Neural progenitor cell (in vitro differentiated cells): Measurements from ENCODE around the gene ARHGAP31. TPM values are rescaled to one million over a fixed set of nuclear protein-coding genes. Genes with fewer than 3 reads are reported as not detected.
"Not testable (repeated sequence)": the region's sequence is repeated elsewhere in the genome, so short reads cannot be mapped to it uniquely, and the experiment has no call there.

Experiments used
- DNase-seq: peaks from one replicate; pipeline ENCODE4 v3.0.0-alpha.2; 2016; ENCODE audit warnings: low spot score
- H2AFZ ChIP-seq: fragments of 200-600 bp; sonication (generic); replicated peaks from 2 replicates; pipeline ENCODE4 v1.6.1; 2016; ENCODE audit warnings: antibody characterized with exemption
- H3F3A ChIP-seq: fragments of 200-600 bp; sonication (generic); 2 replicates; pipeline ENCODE4 v1.6.1; 2016; ENCODE audit warnings: antibody characterized with exemption, low read depth
- H3K27ac ChIP-seq: fragments of 200-600 bp; sonication (generic); 2 replicates; pipeline ENCODE4 v1.5.1; 2016; ENCODE audit warnings: mild to moderate bottlenecking
- H3K27me3 ChIP-seq: fragments of 200-600 bp; sonication (generic); 2 replicates; pipeline ENCODE4 v1.6.1; 2016; ENCODE audit warnings: mild to moderate bottlenecking, moderate library complexity
- H3K36me3 ChIP-seq: fragments of 200-600 bp; sonication (generic); 2 replicates; pipeline ENCODE4 v1.5.1; 2016
- H3K4me1 ChIP-seq: fragments of 200-600 bp; sonication (generic); 2 replicates; pipeline ENCODE4 v1.6.1; 2016; ENCODE audit warnings: mixed run types
- H3K4me2 ChIP-seq: fragments of 200-600 bp; sonication (generic); 2 replicates; pipeline ENCODE4 v1.6.1; 2016
- H3K4me3 ChIP-seq: fragments of 200-600 bp; sonication (generic); 2 replicates; pipeline ENCODE4 v1.5.1; 2016
- H3K79me2 ChIP-seq: fragments of 200-600 bp; sonication (generic); 2 replicates; pipeline ENCODE4 v1.6.1; 2016; ENCODE audit warnings: low read depth
- H3K9ac ChIP-seq: fragments of 200-600 bp; sonication (generic); 2 replicates; pipeline ENCODE4 v1.6.1; 2016
- H3K9me3 ChIP-seq: fragments of 200-600 bp; sonication (generic); 2 replicates; pipeline ENCODE4 v1.5.1; 2016; ENCODE audit warnings: low read depth
- H4K20me1 ChIP-seq: fragments of 200-600 bp; sonication (generic); 2 replicates; pipeline ENCODE4 v1.6.1; 2016; ENCODE audit warnings: low read depth
- H3K27ac Mint-ChIP-seq: 3 replicates; pipeline ENCODE4 v1.8.0; 2021; ENCODE audit warnings: mixed read lengths
- H3K27me3 Mint-ChIP-seq: 2 replicates; pipeline ENCODE4 v1.8.0; 2022; ENCODE audit warnings: low read depth, mild to moderate bottlenecking, inconsistent platforms, moderate library complexity, mixed read lengths; ENCODE audit not compliant: insufficient read depth
- H3K36me3 Mint-ChIP-seq: 3 replicates; pipeline ENCODE4 v1.8.0; 2021; ENCODE audit warnings: mixed read lengths
- H3K4me1 Mint-ChIP-seq: 3 replicates; pipeline ENCODE4 v1.8.0; 2021; ENCODE audit warnings: mixed read lengths
- H3K4me3 Mint-ChIP-seq: 3 replicates; pipeline ENCODE4 v1.8.0; 2021; ENCODE audit warnings: mild to moderate bottlenecking, moderate library complexity, mixed read lengths
- H3K9me3 Mint-ChIP-seq: 3 replicates; pipeline ENCODE4 v1.8.0; 2020; ENCODE audit warnings: mixed read lengths
- CTCF ChIP-seq: fragments of 200-600 bp; sonication (generic); IDR thresholded peaks from 2 replicates; pipeline ENCODE4 v1.5.1; 2017; ENCODE audit warnings: antibody characterized with exemption, mild to moderate bottlenecking
- EZH2 ChIP-seq: fragments of 200-600 bp; sonication (generic); IDR thresholded peaks from 2 replicates; pipeline ENCODE4 v1.6.1; 2017; ENCODE audit warnings: antibody characterized with exemption, mild to moderate bottlenecking, moderate library complexity
- EZH2phosphoT487 ChIP-seq: fragments of 200-600 bp; sonication (generic); IDR thresholded peaks from 2 replicates; pipeline ENCODE4 v1.6.1; 2017; ENCODE audit warnings: antibody characterized with exemption
- total RNA-seq: library from RNA; depleted of rRNA; stranded (reverse); fragments of >200 nt; gene quantifications from 2 replicates; pipeline ENCODE4 v1.2.3, GENCODE V29; 2015; ENCODE audit warnings: low replicate concordance

ARHGAP31 gene
- total RNA-seq, 1 donor from 2014 or later: 0.13 TPM

- H3K79me2 ChIP-seq: no peaks in the 10 kb centered on the region
- no peaks in the 10 kb centered on the region for H3K4me1 Mint-ChIP-seq
- H3K4me3 ChIP-seq: no peak overlapping the region
- no peak overlapping the region for H3K9ac ChIP-seq
- TF ChIP-seq EZH2: no peak
- no peak for TF ChIP-seq CTCF
- no peak for TF ChIP-seq EZH2phosphoT487
- no peak overlapping the region for H3K4me3 Mint-ChIP-seq
- peaks cover 5% of the 10 kb centered on the region for H3K27me3 Mint-ChIP-seq
- no peak overlapping the region for H3K4me2 ChIP-seq
- no peaks in the 10 kb centered on the region for H4K20me1 ChIP-seq
- no peaks in the 10 kb centered on the region for H3K4me1 ChIP-seq
- no peaks in the 10 kb centered on the region for H3K36me3 Mint-ChIP-seq
- no peaks in the 10 kb centered on the region for H3K9me3 ChIP-seq
- no peaks in the 10 kb centered on the region for H3K36me3 ChIP-seq
- no peak overlapping the region for H3K27ac Mint-ChIP-seq
- H3F3A ChIP-seq: no peaks in the 10 kb centered on the region
- H3K9me3 Mint-ChIP-seq: no peaks in the 10 kb centered on the region
- DNase-seq: no peak
- no peak overlapping the region for H3K27ac ChIP-seq
- H3K27me3 ChIP-seq: no peaks in the 10 kb centered on the region
- H2AFZ ChIP-seq: no peak overlapping the region
Observed at GRCh38 chr3:119261055-119261454, 33.1 kb upstream of the ARHGAP31 start.

GRCh38 chr3:119270212-119270611 is 24.0 kb upstream of the ARHGAP31 start:
- DNase-seq: not testable (repeated sequence)

GRCh38 chr3:119276680-119277079 is 17.5 kb upstream of the ARHGAP31 start:
- peaks cover 6% of the 10 kb centered on the region for H3K9me3 Mint-ChIP-seq
- Histone ChIP-seq H3K9me3 (no peaks in the 10 kb centered on the region), H2AFZ (no peak overlapping the region), H3K4me1 (peaks cover 18% of the 10 kb centered on the region), H3K4me3 (no peak overlapping the region), H3K79me2 (no peaks in the 10 kb centered on the region), H3K9ac (no peak overlapping the region), H3K27ac (no peak overlapping the region), H4K20me1 (no peaks in the 10 kb centered on the region), H3K4me2 (no peak overlapping the region), H3K36me3 (no peaks in the 10 kb centered on the region), H3F3A (peaks cover 7% of the 10 kb centered on the region), H3K27me3 (no peaks in the 10 kb centered on the region)
- H3K4me1 Mint-ChIP-seq: peaks cover 11% of the 10 kb centered on the region
- H3K4me3 Mint-ChIP-seq: no peak overlapping the region
- DNase-seq: no peak
- H3K27me3 Mint-ChIP-seq: no peaks in the 10 kb centered on the region
- H3K27ac Mint-ChIP-seq: no peak overlapping the region
- H3K36me3 Mint-ChIP-seq: no peaks in the 10 kb centered on the region
- TF ChIP-seq CTCF (no peak), EZH2 (no peak), EZH2phosphoT487 (no peak)

More at GRCh38 chr3:119270212-119270611, 24.0 kb upstream of the ARHGAP31 start:
- not testable (repeated sequence) for H3K27ac ChIP-seq, H3K9me3 ChIP-seq, H3K4me1 Mint-ChIP-seq, H3K9ac ChIP-seq, H3K4me2 ChIP-seq, H4K20me1 ChIP-seq, H3K36me3 Mint-ChIP-seq, H3K27ac Mint-ChIP-seq, H3K27me3 Mint-ChIP-seq, H3K36me3 ChIP-seq, H3K4me3 ChIP-seq, H3K4me3 Mint-ChIP-seq, H2AFZ ChIP-seq, H3K9me3 Mint-ChIP-seq, H3K79me2 ChIP-seq, H3K4me1 ChIP-seq, H3K27me3 ChIP-seq, H3F3A ChIP-seq

GRCh38 chr3:119279101-119279554 is 15.1 kb upstream of the ARHGAP31 start:
- peak overlapping the region; percentile 74 for H3K4me2 ChIP-seq
- H3K4me3 ChIP-seq: no peak overlapping the region
- peak overlapping the region; percentile 77 for H3K27ac ChIP-seq
- no peaks in the 10 kb centered on the region for H3K79me2 ChIP-seq
- peaks cover 3% of the 10 kb centered on the region for H3K36me3 Mint-ChIP-seq
- H3K27ac Mint-ChIP-seq: peak overlapping the region; percentile 59
- H3K27me3 ChIP-seq: no peaks in the 10 kb centered on the region
- DNase-seq: peak; percentile 63
- H3K27me3 Mint-ChIP-seq: peaks cover 2% of the 10 kb centered on the region
- no peaks in the 10 kb centered on the region for H3K36me3 ChIP-seq
- peaks cover 26% of the 10 kb centered on the region for H3K9me3 Mint-ChIP-seq
- no peak overlapping the region for H3K9ac ChIP-seq
- H3F3A ChIP-seq: peaks cover 7% of the 10 kb centered on the region
- peak overlapping the region; percentile 92 for H2AFZ ChIP-seq
- peak overlapping the region; percentile 63 for H3K4me3 Mint-ChIP-seq
- no peaks in the 10 kb centered on the region for H3K9me3 ChIP-seq
- H4K20me1 ChIP-seq: no peaks in the 10 kb centered on the region
- H3K4me1 Mint-ChIP-seq: peaks cover 11% of the 10 kb centered on the region
- H3K4me1 ChIP-seq: peaks cover 18% of the 10 kb centered on the region
- no peak for TF ChIP-seq EZH2phosphoT487
